Upper lobe of right lung (tissue), 1 donor: Measurements from ENCODE around the gene USP37. TPM values are rescaled to one million over a fixed set of nuclear protein-coding genes. Genes with fewer than 3 reads are reported as not detected.

ENCODE experiments used
- ATAC-seq: fragments of 200-7000 bp; cut with Tn5 transposase; one replicate; pipeline ENCODE4 v1.9.1; 2020; ENCODE audit warnings: mild to moderate bottlenecking, moderate library complexity
- DNase-seq: peaks from one replicate; pipeline ENCODE4 v3.0.0-alpha.2; 2020
- H3K27ac ChIP-seq: fragments of 200-600 bp; one replicate; pipeline ENCODE4 v1.8.0; 2022
- H3K27me3 ChIP-seq: fragments of 200-600 bp; one replicate; pipeline ENCODE4 v1.8.0; 2022; ENCODE audit warnings: mild to moderate bottlenecking
- H3K36me3 ChIP-seq: fragments of 200-600 bp; one replicate; pipeline ENCODE4 v1.8.0; 2022
- H3K4me1 ChIP-seq: fragments of 200-600 bp; one replicate; pipeline ENCODE4 v1.8.0; 2022
- H3K4me3 ChIP-seq: fragments of 200-600 bp; one replicate; pipeline ENCODE4 v1.8.0; 2022; ENCODE audit warnings: mild to moderate bottlenecking
- H3K9me3 ChIP-seq: fragments of 200-600 bp; one replicate; pipeline ENCODE4 v1.8.0; 2022
- intact Hi-C: fragments of 100-400 bp; cut with DNase I; formaldehyde crosslinking; loops from one replicate; pipeline ENCODE4 v1.11.0; 2022
- total RNA-seq: library from RNA; stranded (reverse); fragmentation: NEBNext Ultra II Directional; extraction: Animal tissue kit (Norgen Biotek cat#: 25700); gene quantifications from one replicate; pipeline ENCODE4 v1.2.1, GENCODE V29; 2021
- TF ChIP-seq, protein P1 (sequence below): fragments of 200-600 bp; IDR thresholded peaks from one replicate; pipeline ENCODE4 v1.8.0; 2022; ENCODE audit warnings: antibody characterized with exemption
- donor health status: DM: no; HTN: yes; CAD: no; lungs with severe emphysema.

The USP37 gene
- total RNA-seq, 1 donor from 2014 or later = 13.8 TPM

DNA sequence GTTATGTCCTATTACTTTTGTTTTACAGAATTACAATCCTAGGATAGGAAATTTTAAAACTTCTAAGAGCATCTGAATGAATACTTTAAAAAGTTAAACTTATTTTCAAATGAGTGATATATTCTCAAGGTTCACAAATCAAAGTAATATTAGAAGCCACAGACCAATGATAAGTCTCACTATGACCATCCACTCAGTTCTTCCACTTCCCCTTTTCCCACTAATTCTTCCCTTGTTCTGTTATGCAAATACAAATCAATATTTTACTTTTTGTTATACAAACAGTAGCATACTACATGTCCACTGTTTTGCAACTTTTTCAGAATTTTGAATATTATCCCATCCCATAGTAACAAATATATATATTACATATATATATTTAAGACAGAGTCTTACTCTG is 20.2 kb downstream of the USP37 start:
- H3K27ac ChIP-seq = no peak overlapping the region
- H3K27me3 ChIP-seq = no peaks in the 10 kb centered on the region
- H3K36me3 ChIP-seq = peaks cover 88% of the 10 kb centered on the region
- no peak for DNase-seq
- TF ChIP-seq, protein P1, sequence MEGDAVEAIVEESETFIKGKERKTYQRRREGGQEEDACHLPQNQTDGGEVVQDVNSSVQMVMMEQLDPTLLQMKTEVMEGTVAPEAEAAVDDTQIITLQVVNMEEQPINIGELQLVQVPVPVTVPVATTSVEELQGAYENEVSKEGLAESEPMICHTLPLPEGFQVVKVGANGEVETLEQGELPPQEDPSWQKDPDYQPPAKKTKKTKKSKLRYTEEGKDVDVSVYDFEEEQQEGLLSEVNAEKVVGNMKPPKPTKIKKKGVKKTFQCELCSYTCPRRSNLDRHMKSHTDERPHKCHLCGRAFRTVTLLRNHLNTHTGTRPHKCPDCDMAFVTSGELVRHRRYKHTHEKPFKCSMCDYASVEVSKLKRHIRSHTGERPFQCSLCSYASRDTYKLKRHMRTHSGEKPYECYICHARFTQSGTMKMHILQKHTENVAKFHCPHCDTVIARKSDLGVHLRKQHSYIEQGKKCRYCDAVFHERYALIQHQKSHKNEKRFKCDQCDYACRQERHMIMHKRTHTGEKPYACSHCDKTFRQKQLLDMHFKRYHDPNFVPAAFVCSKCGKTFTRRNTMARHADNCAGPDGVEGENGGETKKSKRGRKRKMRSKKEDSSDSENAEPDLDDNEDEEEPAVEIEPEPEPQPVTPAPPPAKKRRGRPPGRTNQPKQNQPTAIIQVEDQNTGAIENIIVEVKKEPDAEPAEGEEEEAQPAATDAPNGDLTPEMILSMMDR = no peak
- no peak for ATAC-seq
- no peaks in the 10 kb centered on the region for H3K9me3 ChIP-seq
- no peak overlapping the region for H3K4me3 ChIP-seq
- intact Hi-C loops = no loop called here
- H3K4me1 ChIP-seq = no peaks in the 10 kb centered on the region

DNA sequence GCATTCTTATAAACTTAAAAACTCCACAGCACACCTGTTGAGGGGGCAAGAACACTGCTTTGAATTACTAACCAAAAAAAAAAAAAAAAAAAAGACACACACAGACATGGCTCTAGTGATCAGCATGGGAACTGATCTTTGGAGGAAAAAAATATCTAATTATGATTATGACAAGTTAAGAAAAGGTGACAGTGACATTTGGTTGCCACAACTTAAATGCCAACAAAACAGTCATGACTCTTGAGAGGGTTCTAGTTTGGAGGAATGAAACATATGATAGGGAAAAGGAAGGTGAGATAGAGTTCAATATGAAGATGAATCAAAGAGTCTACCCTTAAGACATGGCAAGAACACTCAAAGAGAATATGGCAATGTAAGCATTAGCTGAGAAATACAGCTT is 20.6 kb downstream of the USP37 start:
- Histone ChIP-seq H3K36me3 (peaks cover 88% of the 10 kb centered on the region), H3K4me1 (no peaks in the 10 kb centered on the region), H3K4me3 (no peak overlapping the region), H3K9me3 (no peaks in the 10 kb centered on the region), H3K27ac (no peak overlapping the region), H3K27me3 (no peaks in the 10 kb centered on the region)
- intact Hi-C loops = no loop called here
- TF ChIP-seq, protein P1 = no peak
- ATAC-seq = no peak
- DNase-seq = no peak

DNA sequence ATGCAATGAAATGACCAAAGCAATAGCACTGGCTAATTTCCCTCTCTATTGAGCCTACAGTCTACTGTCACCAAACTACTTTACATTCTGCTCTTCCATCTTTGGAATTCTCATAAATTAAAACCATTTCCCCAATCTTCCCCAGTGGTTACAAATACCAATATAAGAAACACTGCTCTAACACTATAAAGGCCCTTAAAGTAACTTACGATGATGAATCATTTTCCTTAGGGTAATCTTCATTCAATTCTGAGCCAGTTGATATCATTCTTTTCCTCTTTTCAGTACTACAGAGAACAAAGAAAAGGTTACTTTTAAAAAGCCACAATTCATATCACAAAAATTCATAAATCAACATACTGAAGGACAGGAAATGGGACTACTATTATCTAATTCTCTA is 22.1 kb downstream of the USP37 start:
- Histone ChIP-seq H3K36me3 (peaks cover 89% of the 10 kb centered on the region), H3K27ac (no peak overlapping the region), H3K9me3 (no peaks in the 10 kb centered on the region), H3K4me3 (no peak overlapping the region), H3K4me1 (no peaks in the 10 kb centered on the region), H3K27me3 (no peaks in the 10 kb centered on the region)
- intact Hi-C loops = no loop called here
- TF ChIP-seq, protein P1 = no peak
- no peak for DNase-seq
- no peak for ATAC-seq

DNA sequence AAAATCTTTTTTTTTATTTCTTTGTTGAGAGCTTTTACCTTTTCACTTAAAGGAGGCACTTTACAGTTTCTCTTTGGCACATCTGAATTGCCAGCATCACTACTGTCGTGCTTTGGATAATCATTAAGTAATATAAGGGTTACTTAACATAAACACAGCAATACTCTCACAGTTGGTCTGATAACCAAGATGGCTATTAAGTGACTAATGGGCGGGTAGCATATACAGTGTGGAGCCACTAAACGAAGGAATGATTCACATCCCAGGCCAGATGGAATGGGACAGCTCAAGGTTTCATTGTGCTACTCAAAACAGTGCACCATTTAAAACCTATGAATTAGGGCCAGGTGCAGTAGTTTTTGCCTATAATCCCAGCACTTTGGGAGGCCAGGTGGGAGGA is 28.1 kb downstream of the USP37 start:
- intact Hi-C loops = no loop called here
- no peak overlapping the region for H3K4me3 ChIP-seq
- TF ChIP-seq, protein P1 = no peak
- H3K36me3 ChIP-seq = peaks cover 81% of the 10 kb centered on the region
- no peak for DNase-seq
- no peak overlapping the region for H3K27ac ChIP-seq
- H3K4me1 ChIP-seq = no peaks in the 10 kb centered on the region
- H3K27me3 ChIP-seq = no peaks in the 10 kb centered on the region
- H3K9me3 ChIP-seq = no peaks in the 10 kb centered on the region
- no peak for ATAC-seq

DNA sequence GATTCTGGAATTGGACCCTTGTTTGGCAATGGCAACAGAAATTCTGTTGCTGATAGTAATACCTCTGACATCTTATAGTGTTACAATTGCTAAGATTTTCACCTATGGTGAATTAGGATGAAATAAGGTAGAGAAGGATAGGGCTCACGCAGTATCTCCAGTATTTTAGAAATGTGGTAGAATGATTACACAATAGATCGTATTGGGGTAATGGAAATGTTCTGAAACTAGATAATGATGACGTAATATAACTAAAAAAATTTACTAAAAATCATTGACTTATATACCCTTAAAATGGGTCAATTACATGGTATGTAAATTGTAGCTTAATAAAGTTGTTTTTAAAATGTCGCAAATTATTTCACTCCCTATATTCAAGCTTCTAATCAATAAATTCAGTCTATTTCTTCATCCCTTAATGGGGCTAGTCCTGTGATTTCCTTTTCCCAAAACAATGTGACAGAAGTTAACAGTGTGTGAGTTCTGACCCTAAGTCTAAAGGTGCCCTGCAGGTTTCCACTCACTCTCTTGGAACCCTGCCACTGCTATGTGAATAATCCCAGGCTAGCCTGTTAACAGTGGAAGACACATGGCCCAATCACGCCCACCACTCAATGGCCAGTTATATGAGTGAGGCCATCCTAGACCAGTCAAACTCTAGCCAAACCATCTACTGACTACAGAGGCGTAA is 31.2 kb downstream of the USP37 start:
- H3K27me3 ChIP-seq = no peaks in the 10 kb centered on the region
- intact Hi-C loops = no loop called here
- no peak for ATAC-seq

More for the DNA sequence above, 31.2 kb downstream of the USP37 start:
- TF ChIP-seq, protein P1 = no peak
- H3K9me3 ChIP-seq = no peaks in the 10 kb centered on the region
- H3K4me1 ChIP-seq = no peaks in the 10 kb centered on the region
- peaks cover 67% of the 10 kb centered on the region for H3K36me3 ChIP-seq
- no peak for DNase-seq
- no peak overlapping the region for H3K4me3 ChIP-seq
- no peak overlapping the region for H3K27ac ChIP-seq
